ENCODE results near the gene GALNT13. TPM values are rescaled to one million over a fixed set of nuclear protein-coding genes. Genes with fewer than 3 reads are reported as not detected.

GALNT13 gene
- total and polyA plus RNA-seq, 10 of the 15 experiments (the other 5 are each of a cell fraction or from before 2014, with no cell fraction given) = 0.04 TPM; not detected in 9

GRCh38 chr2:154233231-154233630 lies 361.5 kb downstream of the GALNT13 start:
- no TSS peak for BruUV-seq (replicated peaks)
- DNase-seq (ENCODE audit: low read depth, low spot score) (no peak), ATAC-seq (no peak), FAIRE-seq (no peak)
- Histone ChIP-seq H2AFZ (ENCODE audit: control insufficient read depth, low read depth, low read length) (no peak overlapping the region), H3K9me3 (replicated peaks; ENCODE audit: control insufficient read depth, insufficient read depth, low read length) (no peaks in the 10 kb centered on the region), H3K79me2 (ENCODE audit: control insufficient read depth, insufficient read depth, low read length) (no peaks in the 10 kb centered on the region), H3K4me1 (ENCODE audit: control insufficient read depth, insufficient read depth, low read length) (no peaks in the 10 kb centered on the region), H3K36me3 (ENCODE audit: control insufficient read depth in 2 of 2, insufficient read depth in 2 of 2, low read length in 1 of 2) (no peaks in the 10 kb centered on the region), H3K4me3 (no peak overlapping the region), H4K20me1 (ENCODE audit: control insufficient read depth, insufficient read depth) (no peaks in the 10 kb centered on the region), H3K27me3 (replicated peaks in 1 of 2; ENCODE audit: control insufficient read depth in 2 of 2, insufficient read depth in 2 of 2, low read length in 1 of 2) (no peaks in the 10 kb centered on the region), H3K27ac (ENCODE audit: control insufficient read depth, insufficient read depth) (no peak overlapping the region), H3K9ac (ENCODE audit: control insufficient read depth, insufficient read depth, low read length) (no peak overlapping the region), H3K4me2 (ENCODE audit: control insufficient read depth, insufficient read depth) (no peak overlapping the region)
- CTCF ChIA-PET = no interaction called here
- RAD21 ChIA-PET (ENCODE audit: unreplicated experiment) = no interaction called here
- intact Hi-C loops (cut with micrococcal nuclease; ENCODE audit: unreplicated experiment) (no loop called here), in situ Hi-C loops (cut with MboI) (no loop called here)
- 0% methylated on average over 2 of the region's 2 CpGs for WGBS (ENCODE audit: insufficient coverage, insufficient replicate concordance, low lambda C conversion rate, missing lambda C conversion rate)
- SMC1A ChIA-PET (ENCODE audit: uncharacterized antibody, unreplicated experiment) = no interaction called here
- POLR2A ChIA-PET = no interaction called here
- TF ChIP-seq EP300 (IDR thresholded peaks at IDR 0.05; ENCODE audit: borderline replicate concordance in 1 of 2, control insufficient read depth in 1 of 2, low read depth in 2 of 2, low read length in 2 of 2) (no peak), MTA2 (IDR thresholded peaks at IDR 0.05; ENCODE audit: low read depth) (no peak), FOXK2 (IDR thresholded peaks at IDR 0.05) (no peak), PBX3 (IDR thresholded peaks at IDR 0.05; ENCODE audit: insufficient replicate concordance, low read depth, low read length) (no peak), CBX3 (IDR thresholded peaks at IDR 0.05; ENCODE audit: borderline replicate concordance, low read depth) (no peak), PKNOX1 (IDR thresholded peaks at IDR 0.05) (no peak), EZH2 (IDR thresholded peaks at IDR 0.05; ENCODE audit: borderline replicate concordance, control insufficient read depth, low read depth, low read length) (no peak), ZNF217 (IDR thresholded peaks at IDR 0.05) (no peak), BCL3 (IDR thresholded peaks at IDR 0.05; ENCODE audit: borderline replicate concordance, insufficient read depth, low read depth, low read length, poor library complexity, severe bottlenecking) (no peak), LARP7 (IDR thresholded peaks at IDR 0.05) (no peak), ZBTB40 (IDR thresholded peaks at IDR 0.05; ENCODE audit: borderline replicate concordance) (no peak), SMAD1 (IDR thresholded peaks at IDR 0.05; ENCODE audit: low read depth, partially characterized antibody) (no peak), ZZZ3 (IDR thresholded peaks at IDR 0.05; ENCODE audit: control insufficient read depth, insufficient read length, low read depth) (no peak)

Data from GM12878 (cell line).